ENCODE results near the gene PRDX2. TPM values are rescaled to one million over a fixed set of nuclear protein-coding genes. Genes with fewer than 3 reads are reported as not detected.

PRDX2 gene
- total and polyA plus RNA-seq, 10 of the 15 experiments (the other 5 are each of a cell fraction or from before 2014, with no cell fraction given): 93.0 to 812 (median 344) TPM

DNA sequence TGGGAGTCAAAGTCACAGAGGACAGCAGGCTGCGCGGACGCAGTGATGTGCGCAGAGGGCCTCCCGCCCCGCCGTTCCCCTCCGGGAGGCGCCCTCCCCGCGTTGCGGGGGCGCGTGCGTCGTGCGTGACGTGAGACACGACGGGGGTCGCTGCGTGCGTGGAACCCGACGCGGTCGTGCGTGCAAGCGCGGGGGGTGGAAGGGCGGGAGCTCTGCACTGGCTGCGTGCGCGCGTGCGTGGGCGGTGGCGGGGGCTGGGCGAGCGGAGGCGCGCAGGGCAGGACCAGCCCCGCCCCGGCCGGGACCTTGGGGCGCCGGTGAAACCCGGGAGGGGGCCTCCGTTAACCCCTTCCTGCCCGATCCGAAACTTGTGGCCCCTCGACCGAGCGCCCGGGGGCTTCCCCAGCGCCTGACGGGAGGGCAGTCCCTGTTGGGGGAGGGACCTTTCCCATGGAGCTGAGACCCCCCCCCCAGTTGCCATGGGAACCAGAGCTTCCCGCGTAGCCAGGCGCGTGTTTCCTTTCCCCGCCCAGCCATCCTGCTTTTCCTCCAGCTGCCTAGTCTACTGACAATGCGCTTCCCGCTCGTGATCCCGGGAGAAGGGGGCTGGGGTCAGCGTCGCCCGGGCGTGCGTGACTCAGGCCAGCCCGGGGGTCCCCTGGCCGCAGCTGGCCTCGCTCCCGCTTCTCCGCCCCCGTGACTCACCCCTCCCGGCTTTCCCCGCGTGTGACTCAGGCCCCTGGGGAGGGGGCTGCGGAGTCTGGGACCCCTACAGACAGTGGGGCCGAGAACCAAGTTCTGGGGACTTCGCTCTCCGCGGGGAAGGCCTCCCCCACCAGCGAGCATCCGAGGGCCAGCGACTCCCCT lies 18.9 kb downstream of the PRDX2 start (continued):
- TF ChIP-seq, protein P1, sequence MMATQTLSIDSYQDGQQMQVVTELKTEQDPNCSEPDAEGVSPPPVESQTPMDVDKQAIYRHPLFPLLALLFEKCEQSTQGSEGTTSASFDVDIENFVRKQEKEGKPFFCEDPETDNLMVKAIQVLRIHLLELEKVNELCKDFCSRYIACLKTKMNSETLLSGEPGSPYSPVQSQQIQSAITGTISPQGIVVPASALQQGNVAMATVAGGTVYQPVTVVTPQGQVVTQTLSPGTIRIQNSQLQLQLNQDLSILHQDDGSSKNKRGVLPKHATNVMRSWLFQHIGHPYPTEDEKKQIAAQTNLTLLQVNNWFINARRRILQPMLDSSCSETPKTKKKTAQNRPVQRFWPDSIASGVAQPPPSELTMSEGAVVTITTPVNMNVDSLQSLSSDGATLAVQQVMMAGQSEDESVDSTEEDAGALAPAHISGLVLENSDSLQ (IDR thresholded peaks at IDR 0.05): peak; percentile 5; the same call in 1 of the 2 replicates
- peak; percentile 94 for TF ChIP-seq NBN (IDR thresholded peaks at IDR 0.05)
- TF ChIP-seq HDAC6 (IDR thresholded peaks at IDR 0.05; ENCODE audit: unreplicated experiment): no peak
- TF ChIP-seq, protein P2, sequence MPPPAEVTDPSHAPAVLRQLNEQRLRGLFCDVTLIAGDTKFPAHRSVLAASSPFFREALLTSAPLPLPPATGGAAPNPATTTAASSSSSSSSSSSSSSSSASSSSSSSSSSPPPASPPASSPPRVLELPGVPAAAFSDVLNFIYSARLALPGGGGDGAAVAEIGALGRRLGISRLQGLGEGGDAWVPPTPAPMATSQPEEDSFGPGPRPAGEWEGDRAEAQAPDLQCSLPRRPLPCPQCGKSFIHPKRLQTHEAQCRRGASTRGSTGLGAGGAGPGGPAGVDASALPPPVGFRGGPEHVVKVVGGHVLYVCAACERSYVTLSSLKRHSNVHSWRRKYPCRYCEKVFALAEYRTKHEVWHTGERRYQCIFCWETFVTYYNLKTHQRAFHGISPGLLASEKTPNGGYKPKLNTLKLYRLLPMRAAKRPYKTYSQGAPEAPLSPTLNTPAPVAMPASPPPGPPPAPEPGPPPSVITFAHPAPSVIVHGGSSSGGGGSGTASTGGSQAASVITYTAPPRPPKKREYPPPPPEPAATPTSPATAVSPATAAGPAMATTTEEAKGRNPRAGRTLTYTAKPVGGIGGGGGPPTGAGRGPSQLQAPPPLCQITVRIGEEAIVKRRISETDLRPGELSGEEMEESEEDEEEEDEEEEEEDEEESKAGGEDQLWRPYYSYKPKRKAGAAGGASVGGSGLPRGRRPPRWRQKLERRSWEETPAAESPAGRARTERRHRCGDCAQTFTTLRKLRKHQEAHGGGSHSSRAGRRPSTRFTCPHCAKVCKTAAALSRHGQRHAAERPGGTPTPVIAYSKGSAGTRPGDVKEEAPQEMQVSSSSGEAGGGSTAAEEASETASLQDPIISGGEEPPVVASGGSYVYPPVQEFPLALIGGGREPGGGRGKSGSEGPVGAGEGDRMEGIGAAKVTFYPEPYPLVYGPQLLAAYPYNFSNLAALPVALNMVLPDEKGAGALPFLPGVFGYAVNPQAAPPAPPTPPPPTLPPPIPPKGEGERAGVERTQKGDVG (CRISPR knock-in tag; IDR thresholded peaks at IDR 0.05): no peak
- TF ChIP-seq ZNF207 (IDR thresholded peaks at IDR 0.05; ENCODE audit: borderline replicate concordance): peak; percentile 73; the same call in 1 of the 2 replicates
- TF ChIP-seq, protein P3, sequence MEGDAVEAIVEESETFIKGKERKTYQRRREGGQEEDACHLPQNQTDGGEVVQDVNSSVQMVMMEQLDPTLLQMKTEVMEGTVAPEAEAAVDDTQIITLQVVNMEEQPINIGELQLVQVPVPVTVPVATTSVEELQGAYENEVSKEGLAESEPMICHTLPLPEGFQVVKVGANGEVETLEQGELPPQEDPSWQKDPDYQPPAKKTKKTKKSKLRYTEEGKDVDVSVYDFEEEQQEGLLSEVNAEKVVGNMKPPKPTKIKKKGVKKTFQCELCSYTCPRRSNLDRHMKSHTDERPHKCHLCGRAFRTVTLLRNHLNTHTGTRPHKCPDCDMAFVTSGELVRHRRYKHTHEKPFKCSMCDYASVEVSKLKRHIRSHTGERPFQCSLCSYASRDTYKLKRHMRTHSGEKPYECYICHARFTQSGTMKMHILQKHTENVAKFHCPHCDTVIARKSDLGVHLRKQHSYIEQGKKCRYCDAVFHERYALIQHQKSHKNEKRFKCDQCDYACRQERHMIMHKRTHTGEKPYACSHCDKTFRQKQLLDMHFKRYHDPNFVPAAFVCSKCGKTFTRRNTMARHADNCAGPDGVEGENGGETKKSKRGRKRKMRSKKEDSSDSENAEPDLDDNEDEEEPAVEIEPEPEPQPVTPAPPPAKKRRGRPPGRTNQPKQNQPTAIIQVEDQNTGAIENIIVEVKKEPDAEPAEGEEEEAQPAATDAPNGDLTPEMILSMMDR (IDR thresholded peaks at IDR 0.05 in 2 of 3, conservative IDR thresholded peaks at IDR 0.05 in 1 of 3; ENCODE audit: control insufficient read depth in 2 of 3, extremely low read depth in 1 of 3, insufficient read depth in 1 of 3, low read depth in 3 of 3, low read length in 3 of 3): no peak
- peak; percentile 99 for TF ChIP-seq DPF2 (IDR thresholded peaks at IDR 0.05)

Measured in GM12878 (cell line).